CD4-positive, CD25-positive, alpha-beta regulatory T cell (primary cell): Measurements from ENCODE around the gene SIRPG. TPM values are rescaled to one million over a fixed set of nuclear protein-coding genes. Genes with fewer than 3 reads are reported as not detected.

Source experiments
- ATAC-seq, 2 donors: fragments of 150-1000 bp; cut with Tn5 transposase; one replicate each; pipeline ENCODE4 v1.10.0; 2021; ENCODE audit warnings: low read depth in 2 of 2, moderate number of reproducible peaks in 2 of 2, moderate library complexity in 1 of 2
- DNase-seq, 3 donors: peaks; one replicate each; pipeline versions ENCODE4 v3.0.0 to v3.0.0-alpha.2; 2012 to 2022; ENCODE audit warnings: mixed read lengths in 1 of 3
- H3K27ac ChIP-seq: one replicate; pipeline ENCODE4 v1.7.0; 2013; ENCODE audit warnings: mild to moderate bottlenecking, low read length; ENCODE audit not compliant: insufficient read depth, poor library complexity, severe bottlenecking
- H3K27me3 ChIP-seq: one replicate; pipeline ENCODE4 v1.7.0; 2013; ENCODE audit warnings: low read length; ENCODE audit not compliant: control insufficient read depth, insufficient read depth
- H3K36me3 ChIP-seq: one replicate; pipeline ENCODE4 v1.7.0; 2013; ENCODE audit warnings: mild to moderate bottlenecking, low read length, moderate library complexity; ENCODE audit not compliant: control insufficient read depth, insufficient read depth
- H3K4me1 ChIP-seq: 2 replicates; pipeline ENCODE4 v1.7.0; 2013; ENCODE audit warnings: mild to moderate bottlenecking, low read length; ENCODE audit not compliant: insufficient read depth, control insufficient read depth, poor library complexity, severe bottlenecking
- H3K4me3 ChIP-seq: one replicate; pipeline ENCODE4 v1.7.0; 2013; ENCODE audit warnings: low read depth, mild to moderate bottlenecking, low read length, moderate library complexity
- H3K9me3 ChIP-seq, 2 experiments: 1 replicate in 1 of 2; 2 replicates in 1 of 2; pipeline ENCODE4 v1.7.0; 2013; ENCODE audit warnings: low read length in 2 of 2, mild to moderate bottlenecking in 1 of 2, moderate library complexity in 1 of 2; ENCODE audit not compliant: control insufficient read depth in 2 of 2
- H3K27ac Mint-ChIP-seq, 3 donors: one replicate each; pipeline ENCODE4 v1.8.0; 2020 to 2022; ENCODE audit warnings: mild to moderate bottlenecking in 3 of 3, mixed read lengths in 3 of 3, moderate library complexity in 2 of 3
- H3K27me3 Mint-ChIP-seq: one replicate; pipeline ENCODE4 v1.8.0; 2022; ENCODE audit warnings: mild to moderate bottlenecking, mixed read lengths
- H3K36me3 Mint-ChIP-seq: one replicate; pipeline ENCODE4 v1.8.0; 2020; ENCODE audit warnings: mixed read lengths
- H3K4me1 Mint-ChIP-seq, 4 donors: one replicate each; pipeline ENCODE4 v1.8.0; 2020 to 2022; ENCODE audit warnings: mixed read lengths in 4 of 4, mild to moderate bottlenecking in 1 of 4
- H3K4me3 Mint-ChIP-seq, 4 donors: one replicate each; pipeline ENCODE4 v1.8.0; 2020 to 2022; ENCODE audit warnings: mild to moderate bottlenecking in 4 of 4, mixed read lengths in 4 of 4, moderate library complexity in 3 of 4
- H3K9me3 Mint-ChIP-seq, 7 donors: one replicate each; pipeline ENCODE4 v1.8.0; 2020 to 2022; ENCODE audit warnings: mixed read lengths in 7 of 7, mild to moderate bottlenecking in 3 of 7, moderate library complexity in 2 of 7
- polyA plus RNA-seq, 4 donors: library from polyadenylated mRNA; unstranded; fragments of 300-500 nt; fragmentation: Illumina TruSeq; gene quantifications; one replicate each; pipeline ENCODE4 v1.2.3, GENCODE V29; 2021
- total RNA-seq: library from RNA; stranded (reverse); gene quantifications from one replicate; pipeline ENCODE4 v1.2.3, GENCODE V29; 2022

Gene SIRPG
- total and polyA plus RNA-seq, 5 donors from 2014 or later = 49.6 to 240 (median 194) TPM

DNA sequence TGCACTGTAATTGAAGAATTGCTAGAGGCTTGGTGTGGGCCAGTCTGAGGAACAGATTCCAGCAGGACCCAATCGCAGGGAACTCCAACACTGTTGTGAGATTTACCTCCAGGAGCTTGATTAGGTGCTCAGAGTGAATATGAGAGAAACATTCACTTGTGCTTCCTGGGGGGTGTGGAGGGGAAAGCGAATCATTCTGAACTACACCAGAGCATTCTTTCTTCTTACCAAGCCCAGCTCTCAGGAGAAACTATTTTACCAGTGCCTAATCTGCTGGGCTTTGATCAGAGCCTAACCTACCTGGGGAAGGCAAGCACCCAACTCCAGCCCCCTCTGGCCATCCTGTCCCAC is 30.4 kb downstream of the SIRPG start:
- peaks cover 45% of the 10 kb centered on the region for H3K36me3 Mint-ChIP-seq
- ATAC-seq (no peak), DNase-seq (no peak)
- Histone ChIP-seq H3K36me3 (peaks cover 38% of the 10 kb centered on the region), H3K4me1 (peaks cover 56% of the 10 kb centered on the region), H3K27ac (peak overlapping the region; percentile 45), H3K9me3 (no peaks in the 10 kb centered on the region), H3K27me3 (no peaks in the 10 kb centered on the region), H3K4me3 (no peak overlapping the region)
- H3K27me3 Mint-ChIP-seq = no peaks in the 10 kb centered on the region
- H3K4me1 Mint-ChIP-seq = peaks cover 52 to 93% (median 71%) of the 10 kb centered on the region in 4 donors
- peak overlapping the region in 1 of 4 donors; percentile 10 for H3K4me3 Mint-ChIP-seq
- H3K9me3 Mint-ChIP-seq = peaks cover 0 to 2% (median 0%) of the 10 kb centered on the region in 7 donors
- peak overlapping the region; percentile 65 to 92 (median 88) for H3K27ac Mint-ChIP-seq

DNA sequence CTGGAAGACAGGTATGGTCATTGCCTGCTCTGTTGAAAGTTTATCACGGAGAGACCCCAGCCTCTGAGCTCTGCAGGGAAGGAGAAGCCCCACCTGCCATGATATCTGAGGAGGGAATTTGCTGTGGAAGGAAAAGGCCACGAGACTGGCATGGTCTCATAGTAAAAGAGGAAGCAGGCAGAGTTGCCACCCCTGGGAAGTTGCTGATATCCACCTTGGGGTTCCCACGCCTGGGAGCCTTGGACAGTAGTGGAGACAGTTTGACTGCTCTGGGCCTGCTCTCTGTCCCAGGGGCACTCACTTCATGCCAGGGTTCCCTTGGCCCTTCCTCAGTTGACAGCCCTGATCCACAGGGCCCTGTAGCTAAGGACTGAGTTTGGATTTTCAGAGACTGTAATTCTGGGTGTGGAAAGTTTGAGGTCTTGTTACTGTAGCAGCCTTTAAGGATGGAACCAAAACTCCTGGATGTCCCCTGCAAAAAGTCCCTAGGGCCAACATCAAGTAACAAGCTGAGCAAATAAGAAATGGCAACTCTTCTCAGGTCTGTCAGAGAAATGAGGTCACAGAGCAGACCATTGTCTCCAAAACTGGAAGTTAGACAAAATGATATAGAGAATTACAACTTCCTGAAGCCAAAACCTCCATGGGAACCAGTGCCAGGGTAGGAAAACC is 30.9 kb downstream of the SIRPG start:
- Histone ChIP-seq H3K4me1 (peaks cover 51% of the 10 kb centered on the region), H3K27me3 (no peaks in the 10 kb centered on the region), H3K9me3 (no peaks in the 10 kb centered on the region), H3K27ac (peak overlapping the region; percentile 45), H3K4me3 (no peak overlapping the region), H3K36me3 (peaks cover 38% of the 10 kb centered on the region)
- Mint-ChIP-seq H3K36me3 (peaks cover 41% of the 10 kb centered on the region), H3K27me3 (no peaks in the 10 kb centered on the region), H3K9me3 (peaks cover 0 to 2% (median 0%) of the 10 kb centered on the region in 7 donors), H3K4me3 (peak overlapping the region in 1 of 4 donors; percentile 10), H3K4me1 (peaks cover 48 to 93% (median 68%) of the 10 kb centered on the region in 4 donors), H3K27ac (peak overlapping the region; percentile 65 to 95 (median 88))
- no peak for ATAC-seq
- DNase-seq = no peak

DNA sequence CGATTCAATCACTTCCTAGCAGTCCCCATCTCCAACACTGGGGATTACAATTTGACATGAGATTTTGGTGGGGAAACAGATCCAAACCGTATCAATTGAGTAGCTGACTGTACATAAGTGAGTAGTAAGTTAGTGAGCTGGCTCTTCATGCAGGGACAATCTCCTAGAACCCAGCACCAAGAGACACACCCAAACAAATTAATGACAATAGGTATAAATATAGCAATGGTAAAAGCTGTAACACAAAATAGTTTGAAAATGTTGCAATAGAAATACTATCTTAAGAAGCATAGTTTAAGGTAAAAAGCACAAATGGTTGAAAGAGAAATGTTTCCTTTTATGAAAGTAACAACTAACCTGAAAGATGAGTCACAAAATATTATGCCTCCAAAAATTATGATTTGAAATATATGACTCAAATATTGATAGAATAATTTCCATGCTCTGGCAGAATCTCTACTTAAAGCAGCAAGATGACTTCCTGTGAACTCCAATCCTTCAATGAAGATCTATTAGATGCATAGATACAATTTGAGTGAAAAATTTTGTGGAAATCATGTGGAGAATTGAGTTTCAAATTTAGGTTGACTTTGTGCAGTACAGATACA is 32.4 kb downstream of the SIRPG start:
- Mint-ChIP-seq H3K4me1 (peaks cover 48 to 94% (median 70%) of the 10 kb centered on the region in 4 donors), H3K36me3 (peaks cover 38% of the 10 kb centered on the region), H3K27ac (peak overlapping the region; percentile 88 to 95 (median 88)), H3K4me3 (peak overlapping the region in 1 of 4 donors; percentile 62), H3K9me3 (peaks cover 0 to 2% (median 0%) of the 10 kb centered on the region in 7 donors), H3K27me3 (no peaks in the 10 kb centered on the region)
- Histone ChIP-seq H3K36me3 (peaks cover 27% of the 10 kb centered on the region), H3K4me3 (no peak overlapping the region), H3K4me1 (peaks cover 52% of the 10 kb centered on the region), H3K27me3 (no peaks in the 10 kb centered on the region), H3K27ac (no peak overlapping the region), H3K9me3 (no peaks in the 10 kb centered on the region)
- peak in 1 of 2 donors; percentile 23 for ATAC-seq
- DNase-seq = peak in 1 of 3 donors; percentile 32

DNA sequence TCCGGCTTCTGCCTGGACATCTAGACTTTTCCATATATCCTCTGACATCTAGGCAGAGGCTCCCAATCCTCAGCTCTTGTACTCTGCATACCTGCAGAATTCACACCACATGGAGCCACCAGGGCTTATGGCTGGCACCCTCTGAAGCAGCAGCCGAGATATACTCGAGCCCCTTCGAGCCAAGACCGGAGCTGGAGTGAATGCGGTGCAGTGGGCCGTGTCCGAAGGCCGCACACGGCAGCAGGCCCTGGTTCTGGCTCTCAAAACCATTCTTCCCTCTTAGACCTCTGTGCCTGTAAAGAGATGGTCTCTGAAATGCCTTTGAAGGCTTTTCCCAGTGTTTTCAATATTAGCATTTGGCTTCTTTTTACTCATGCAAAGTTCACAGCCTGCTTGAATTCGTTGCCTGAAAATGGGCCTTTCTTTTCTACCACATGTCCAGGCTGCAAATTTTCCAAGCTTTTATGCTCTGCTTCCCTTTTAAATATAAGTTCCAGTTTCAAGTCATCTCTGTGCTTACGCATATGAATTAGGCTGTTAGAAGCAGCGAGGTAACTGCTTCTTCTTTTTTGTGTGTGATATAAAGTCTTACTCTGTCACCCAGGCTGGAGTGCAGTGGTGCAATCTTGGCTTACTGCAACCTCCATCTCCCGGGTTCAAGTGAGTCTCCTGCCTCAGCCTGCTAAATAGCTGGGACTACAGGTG is 33.9 kb downstream of the SIRPG start:
- peak overlapping the region in 2 of 3 donors; percentile 19 to 60 for H3K27ac Mint-ChIP-seq
- Histone ChIP-seq H3K9me3 (no peaks in the 10 kb centered on the region), H3K36me3 (peaks cover 12% of the 10 kb centered on the region), H3K4me1 (peaks cover 61% of the 10 kb centered on the region), H3K27me3 (no peaks in the 10 kb centered on the region), H3K4me3 (no peak overlapping the region), H3K27ac (no peak overlapping the region)
- no peaks in the 10 kb centered on the region for H3K27me3 Mint-ChIP-seq
- peaks cover 32% of the 10 kb centered on the region for H3K36me3 Mint-ChIP-seq
- H3K9me3 Mint-ChIP-seq = peaks cover 0 to 2% (median 0%) of the 10 kb centered on the region in 7 donors
- H3K4me1 Mint-ChIP-seq = peaks cover 42 to 95% (median 74%) of the 10 kb centered on the region in 4 donors
- DNase-seq (no peak), ATAC-seq (no peak)
- peak overlapping the region in 2 of 4 donors; percentile 31 to 59 for H3K4me3 Mint-ChIP-seq

DNA sequence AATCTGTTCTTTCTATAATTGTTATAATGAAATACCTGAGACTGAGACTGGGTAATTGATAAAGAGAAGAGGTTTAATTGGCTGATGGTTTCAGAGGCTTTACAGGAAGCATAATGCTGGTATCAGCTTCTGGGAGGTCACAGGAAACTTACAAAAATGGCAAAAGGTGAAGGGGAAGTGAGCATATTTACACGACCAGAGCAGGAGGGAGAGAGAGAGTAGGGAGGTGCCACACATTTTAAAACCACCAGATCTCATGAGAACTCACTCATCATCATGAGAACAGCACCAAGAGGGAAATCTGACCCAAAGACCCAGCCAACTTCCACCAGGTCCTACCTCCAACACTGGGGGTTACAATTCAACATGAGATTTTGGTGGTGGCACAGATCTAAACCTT is 35.1 kb downstream of the SIRPG start:
- no peaks in the 10 kb centered on the region for H3K9me3 ChIP-seq
- peak overlapping the region in 3 of 4 donors; percentile 59 to 66 (median 64) for H3K4me3 Mint-ChIP-seq
- H3K4me3 ChIP-seq = peak overlapping the region; percentile 0
- peak overlapping the region; percentile 65 for H3K27ac ChIP-seq
- ATAC-seq = peak; percentile 79 to 83
- peaks cover 0 to 3% (median 0%) of the 10 kb centered on the region in 7 donors for H3K9me3 Mint-ChIP-seq
- H3K36me3 ChIP-seq = peaks cover 4% of the 10 kb centered on the region
- DNase-seq = peak in 2 of 3 donors; percentile 36 to 85
- H3K4me1 Mint-ChIP-seq = peaks cover 31 to 85% (median 65%) of the 10 kb centered on the region in 4 donors
- H3K27ac Mint-ChIP-seq = peak overlapping the region; percentile 19 to 97 (median 82)
- no peaks in the 10 kb centered on the region for H3K27me3 Mint-ChIP-seq
- H3K4me1 ChIP-seq = peaks cover 49% of the 10 kb centered on the region
- H3K36me3 Mint-ChIP-seq = peaks cover 33% of the 10 kb centered on the region
- H3K27me3 ChIP-seq = no peaks in the 10 kb centered on the region

DNA sequence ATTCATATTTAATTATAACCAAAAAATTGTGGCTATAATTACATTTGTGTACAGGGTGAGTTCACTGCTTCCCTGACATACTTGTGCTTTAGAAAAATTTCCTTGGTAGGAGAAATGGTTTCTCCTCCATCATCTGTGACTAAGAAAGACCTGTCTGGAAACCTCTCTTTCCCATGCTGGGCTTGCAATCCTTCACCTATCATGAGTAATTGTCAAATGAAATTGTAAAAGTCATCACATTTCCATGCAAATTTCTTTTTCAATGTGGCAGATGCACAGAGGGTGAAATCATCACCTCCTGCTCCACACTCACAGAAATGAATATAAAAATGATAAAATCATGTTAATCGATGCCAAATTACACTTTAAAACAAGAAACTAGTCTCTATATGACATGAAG is 36.3 kb downstream of the SIRPG start:
- Histone ChIP-seq H3K4me1 (peaks cover 44% of the 10 kb centered on the region), H3K27me3 (no peaks in the 10 kb centered on the region)
- peak overlapping the region in 2 of 3 donors; percentile 17 to 62 for H3K27ac Mint-ChIP-seq

DNA sequence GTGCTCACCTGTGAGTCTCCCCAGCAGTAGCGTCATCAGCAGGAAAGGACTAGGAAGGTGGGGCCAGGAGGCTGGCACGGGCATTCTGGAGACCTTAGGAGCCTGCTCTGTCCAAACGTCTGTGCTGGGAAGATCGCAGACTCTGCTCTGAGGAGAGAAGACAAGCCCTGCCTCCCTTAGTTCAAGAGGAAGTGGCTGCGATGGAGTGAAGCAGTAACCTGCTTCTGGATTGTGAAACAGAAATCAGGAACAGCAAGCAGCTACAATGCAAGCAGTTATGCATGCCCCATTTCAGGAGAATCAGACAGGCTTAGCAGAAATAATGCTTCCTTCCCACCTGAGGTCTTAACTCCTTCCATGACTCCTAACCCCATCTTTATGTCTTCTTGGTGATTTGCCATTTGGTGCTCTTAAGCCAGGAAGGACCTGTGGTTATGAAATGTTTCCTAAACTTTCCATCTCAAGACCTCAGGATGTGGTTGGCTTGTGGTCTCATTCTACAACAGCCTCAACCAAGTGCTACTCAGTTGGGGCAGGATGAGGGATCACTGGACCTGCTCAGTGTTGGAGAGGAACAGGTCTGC is 37.6 kb downstream of the SIRPG start, which contains the start of gene SIRPB1:
Gene SIRPB1, minus strand, starts transcription at position 149 of the 584 bp plus-strand sequence. Its CDS starts 65 bp downstream, at position 84.
- peak in 1 of 3 donors; percentile 52 for DNase-seq
- H3K27me3 Mint-ChIP-seq = no peaks in the 10 kb centered on the region
- Histone ChIP-seq H3K4me1 (peaks cover 38% of the 10 kb centered on the region), H3K9me3 (no peaks in the 10 kb centered on the region), H3K27me3 (no peaks in the 10 kb centered on the region), H3K27ac (no peak within 1 kb of the TSS), H3K4me3 (peak within 1 kb of the TSS; percentile 14), H3K36me3 (no peaks in the 10 kb centered on the region)
- H3K36me3 Mint-ChIP-seq = peaks cover 28% of the 10 kb centered on the region
- H3K4me3 Mint-ChIP-seq = peak within 1 kb of the TSS; percentile 26 to 74 (median 46)
- peak within 1 kb of the TSS in 2 of 3 donors; percentile 69 to 82 for H3K27ac Mint-ChIP-seq
- peak in 1 of 2 donors; percentile 12 for ATAC-seq
- peaks cover 0 to 3% (median 0%) of the 10 kb centered on the region in 7 donors for H3K9me3 Mint-ChIP-seq
- H3K4me1 Mint-ChIP-seq = peaks cover 29 to 64% (median 53%) of the 10 kb centered on the region in 4 donors

More for the DNA sequence above, 36.3 kb downstream of the SIRPG start:
- H3K9me3 ChIP-seq = no peaks in the 10 kb centered on the region
- peaks cover 36 to 76% (median 62%) of the 10 kb centered on the region in 4 donors for H3K4me1 Mint-ChIP-seq
- H3K27ac ChIP-seq = no peak overlapping the region
- H3K4me3 ChIP-seq = no peak overlapping the region
- H3K36me3 ChIP-seq = peaks cover under 1% of the 10 kb centered on the region
- ATAC-seq (no peak), DNase-seq (no peak)
- peaks cover 31% of the 10 kb centered on the region for H3K36me3 Mint-ChIP-seq
- H3K9me3 Mint-ChIP-seq = peaks cover 0 to 3% (median 2%) of the 10 kb centered on the region in 7 donors
- H3K27me3 Mint-ChIP-seq = no peaks in the 10 kb centered on the region
- no peak overlapping the region for H3K4me3 Mint-ChIP-seq
